Measurements from ENCODE around the gene NRG2.

Gene NRG2

GRCh38 chr5:139895647-139896046 lies 147.5 kb downstream of the NRG2 start:
- TF ChIP-seq, protein P1, sequence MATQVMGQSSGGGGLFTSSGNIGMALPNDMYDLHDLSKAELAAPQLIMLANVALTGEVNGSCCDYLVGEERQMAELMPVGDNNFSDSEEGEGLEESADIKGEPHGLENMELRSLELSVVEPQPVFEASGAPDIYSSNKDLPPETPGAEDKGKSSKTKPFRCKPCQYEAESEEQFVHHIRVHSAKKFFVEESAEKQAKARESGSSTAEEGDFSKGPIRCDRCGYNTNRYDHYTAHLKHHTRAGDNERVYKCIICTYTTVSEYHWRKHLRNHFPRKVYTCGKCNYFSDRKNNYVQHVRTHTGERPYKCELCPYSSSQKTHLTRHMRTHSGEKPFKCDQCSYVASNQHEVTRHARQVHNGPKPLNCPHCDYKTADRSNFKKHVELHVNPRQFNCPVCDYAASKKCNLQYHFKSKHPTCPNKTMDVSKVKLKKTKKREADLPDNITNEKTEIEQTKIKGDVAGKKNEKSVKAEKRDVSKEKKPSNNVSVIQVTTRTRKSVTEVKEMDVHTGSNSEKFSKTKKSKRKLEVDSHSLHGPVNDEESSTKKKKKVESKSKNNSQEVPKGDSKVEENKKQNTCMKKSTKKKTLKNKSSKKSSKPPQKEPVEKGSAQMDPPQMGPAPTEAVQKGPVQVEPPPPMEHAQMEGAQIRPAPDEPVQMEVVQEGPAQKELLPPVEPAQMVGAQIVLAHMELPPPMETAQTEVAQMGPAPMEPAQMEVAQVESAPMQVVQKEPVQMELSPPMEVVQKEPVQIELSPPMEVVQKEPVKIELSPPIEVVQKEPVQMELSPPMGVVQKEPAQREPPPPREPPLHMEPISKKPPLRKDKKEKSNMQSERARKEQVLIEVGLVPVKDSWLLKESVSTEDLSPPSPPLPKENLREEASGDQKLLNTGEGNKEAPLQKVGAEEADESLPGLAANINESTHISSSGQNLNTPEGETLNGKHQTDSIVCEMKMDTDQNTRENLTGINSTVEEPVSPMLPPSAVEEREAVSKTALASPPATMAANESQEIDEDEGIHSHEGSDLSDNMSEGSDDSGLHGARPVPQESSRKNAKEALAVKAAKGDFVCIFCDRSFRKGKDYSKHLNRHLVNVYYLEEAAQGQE (IDR thresholded peaks at IDR 0.05; ENCODE audit: insufficient replicate concordance, low read depth): no peak
- TF ChIP-seq SPI1 (IDR thresholded peaks at IDR 0.05; ENCODE audit: borderline replicate concordance, low read depth) (no peak), POLR2AphosphoS5 (IDR thresholded peaks at IDR 0.05; ENCODE audit: low read depth) (no peak), GABPA (IDR thresholded peaks at IDR 0.05; ENCODE audit: low read depth) (no peak)
- TF ChIP-seq, protein P2, sequence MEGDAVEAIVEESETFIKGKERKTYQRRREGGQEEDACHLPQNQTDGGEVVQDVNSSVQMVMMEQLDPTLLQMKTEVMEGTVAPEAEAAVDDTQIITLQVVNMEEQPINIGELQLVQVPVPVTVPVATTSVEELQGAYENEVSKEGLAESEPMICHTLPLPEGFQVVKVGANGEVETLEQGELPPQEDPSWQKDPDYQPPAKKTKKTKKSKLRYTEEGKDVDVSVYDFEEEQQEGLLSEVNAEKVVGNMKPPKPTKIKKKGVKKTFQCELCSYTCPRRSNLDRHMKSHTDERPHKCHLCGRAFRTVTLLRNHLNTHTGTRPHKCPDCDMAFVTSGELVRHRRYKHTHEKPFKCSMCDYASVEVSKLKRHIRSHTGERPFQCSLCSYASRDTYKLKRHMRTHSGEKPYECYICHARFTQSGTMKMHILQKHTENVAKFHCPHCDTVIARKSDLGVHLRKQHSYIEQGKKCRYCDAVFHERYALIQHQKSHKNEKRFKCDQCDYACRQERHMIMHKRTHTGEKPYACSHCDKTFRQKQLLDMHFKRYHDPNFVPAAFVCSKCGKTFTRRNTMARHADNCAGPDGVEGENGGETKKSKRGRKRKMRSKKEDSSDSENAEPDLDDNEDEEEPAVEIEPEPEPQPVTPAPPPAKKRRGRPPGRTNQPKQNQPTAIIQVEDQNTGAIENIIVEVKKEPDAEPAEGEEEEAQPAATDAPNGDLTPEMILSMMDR (IDR thresholded peaks at IDR 0.05; ENCODE audit: insufficient read depth, low read length): no peak
- DNase-seq (ENCODE audit: low read depth in 1 of 2, low spot score in 1 of 2): no peak
- Histone ChIP-seq H3K27ac (replicated peaks) (no peak overlapping the region), H3K4me3 (replicated peaks; ENCODE audit: insufficient read depth, low read length) (no peak overlapping the region), H3K27me3 (ENCODE audit: insufficient read depth, poor library complexity, severe bottlenecking) (no peaks in the 10 kb centered on the region)

- Histone ChIP-seq H3K27ac (replicated peaks) (no peak overlapping the region), H3K27me3 (ENCODE audit: insufficient read depth, poor library complexity, severe bottlenecking) (no peaks in the 10 kb centered on the region), H3K4me3 (replicated peaks; ENCODE audit: insufficient read depth, low read length) (no peak overlapping the region)
- DNase-seq (ENCODE audit: low read depth in 1 of 2, low spot score in 1 of 2): no peak
- TF ChIP-seq, protein P1 (IDR thresholded peaks at IDR 0.05; ENCODE audit: insufficient replicate concordance, low read depth): no peak
- TF ChIP-seq SPI1 (IDR thresholded peaks at IDR 0.05; ENCODE audit: borderline replicate concordance, low read depth) (no peak), GABPA (IDR thresholded peaks at IDR 0.05; ENCODE audit: low read depth) (no peak), POLR2AphosphoS5 (IDR thresholded peaks at IDR 0.05; ENCODE audit: low read depth) (no peak)
- TF ChIP-seq, protein P2 (IDR thresholded peaks at IDR 0.05; ENCODE audit: insufficient read depth, low read length): no peak
Observed at GRCh38 chr5:139895046-139895445, 148.1 kb downstream of the NRG2 start.

- no peak for DNase-seq (ENCODE audit: low read depth in 1 of 2, low spot score in 1 of 2)
- H3K27ac ChIP-seq (replicated peaks): no peak overlapping the region
- no peak overlapping the region for H3K4me3 ChIP-seq (replicated peaks; ENCODE audit: insufficient read depth, low read length)
- TF ChIP-seq GABPA (IDR thresholded peaks at IDR 0.05; ENCODE audit: low read depth): no peak
- no peak for TF ChIP-seq POLR2AphosphoS5 (IDR thresholded peaks at IDR 0.05; ENCODE audit: low read depth)
- TF ChIP-seq SPI1 (IDR thresholded peaks at IDR 0.05; ENCODE audit: borderline replicate concordance, low read depth): no peak
- TF ChIP-seq, protein P2 (IDR thresholded peaks at IDR 0.05; ENCODE audit: insufficient read depth, low read length): no peak
- TF ChIP-seq, protein P1 (IDR thresholded peaks at IDR 0.05; ENCODE audit: insufficient replicate concordance, low read depth): no peak
- H3K27me3 ChIP-seq (ENCODE audit: insufficient read depth, poor library complexity, severe bottlenecking): no peaks in the 10 kb centered on the region
Observed at GRCh38 chr5:139893873-139894272, 149.2 kb downstream of the NRG2 start.

Measured in HL-60 (cell line).